ENCODE results near the gene ZNF236. TPM values are rescaled to one million over a fixed set of nuclear protein-coding genes. Genes with fewer than 3 reads are reported as not detected.

The ZNF236 gene
- total and polyA plus RNA-seq, 2 donors (not counting 1 experiment from before 2014, with no cell fraction given) = 2.9 to 8.4 TPM

DNA sequence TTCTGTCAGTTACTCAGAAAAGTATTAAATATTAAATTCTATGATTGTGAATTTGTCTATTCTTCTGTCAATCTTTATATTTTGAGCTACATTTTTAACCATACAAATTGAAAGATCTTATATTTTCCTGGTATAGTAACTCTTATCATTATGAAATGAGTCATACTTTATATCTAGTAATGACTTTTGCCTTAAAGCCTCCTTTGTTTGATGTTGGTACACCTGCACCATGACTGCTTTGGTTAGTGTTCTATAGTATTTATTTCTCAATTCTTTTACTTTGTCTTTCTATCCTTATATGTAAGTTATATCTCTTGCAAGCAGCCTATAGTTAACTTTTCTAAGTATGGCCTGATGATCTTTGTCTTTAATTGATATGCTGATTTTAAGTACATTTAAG is 13.0 kb downstream of the ZNF236 start:
- Histone ChIP-seq H3K27me3 (ENCODE audit: control insufficient read depth, insufficient read depth, low read length) (no peaks in the 10 kb centered on the region), H3K79me2 (ENCODE audit: control insufficient read depth, insufficient read depth, low read length) (peaks cover 29% of the 10 kb centered on the region), H3K4me1 (ENCODE audit: control insufficient read depth, extremely low read depth, insufficient read depth, low read length) (peaks cover 2% of the 10 kb centered on the region), H3K27ac (ENCODE audit: insufficient read depth, low read length) (no peak overlapping the region), H2AFZ (ENCODE audit: low read length) (no peak overlapping the region), H3K36me3 (ENCODE audit: control insufficient read depth, insufficient read depth, low read length) (no peaks in the 10 kb centered on the region), H3K9me3 (ENCODE audit: control insufficient read depth, insufficient read depth, low read depth, low read length) (no peaks in the 10 kb centered on the region), H3K4me3 (replicated peaks in 1 of 4; ENCODE audit: control extremely low read depth in 1 of 4, insufficient read depth in 1 of 4, low read depth in 3 of 4, low read length in 4 of 4) (no peak overlapping the region), H3K9ac (ENCODE audit: insufficient read depth, low read length) (no peak overlapping the region), H4K20me1 (ENCODE audit: control insufficient read depth, extremely low read depth, insufficient read depth, low read length) (no peaks in the 10 kb centered on the region), H3K4me2 (ENCODE audit: extremely low read depth, insufficient read depth, low read length) (no peak overlapping the region)
- no peak for DNase-seq (ENCODE audit: low read depth in 2 of 2)
- no peak for TF ChIP-seq EZH2 (IDR thresholded peaks at IDR 0.05; ENCODE audit: low read length, missing control alignments)
- TF ChIP-seq, protein P1, sequence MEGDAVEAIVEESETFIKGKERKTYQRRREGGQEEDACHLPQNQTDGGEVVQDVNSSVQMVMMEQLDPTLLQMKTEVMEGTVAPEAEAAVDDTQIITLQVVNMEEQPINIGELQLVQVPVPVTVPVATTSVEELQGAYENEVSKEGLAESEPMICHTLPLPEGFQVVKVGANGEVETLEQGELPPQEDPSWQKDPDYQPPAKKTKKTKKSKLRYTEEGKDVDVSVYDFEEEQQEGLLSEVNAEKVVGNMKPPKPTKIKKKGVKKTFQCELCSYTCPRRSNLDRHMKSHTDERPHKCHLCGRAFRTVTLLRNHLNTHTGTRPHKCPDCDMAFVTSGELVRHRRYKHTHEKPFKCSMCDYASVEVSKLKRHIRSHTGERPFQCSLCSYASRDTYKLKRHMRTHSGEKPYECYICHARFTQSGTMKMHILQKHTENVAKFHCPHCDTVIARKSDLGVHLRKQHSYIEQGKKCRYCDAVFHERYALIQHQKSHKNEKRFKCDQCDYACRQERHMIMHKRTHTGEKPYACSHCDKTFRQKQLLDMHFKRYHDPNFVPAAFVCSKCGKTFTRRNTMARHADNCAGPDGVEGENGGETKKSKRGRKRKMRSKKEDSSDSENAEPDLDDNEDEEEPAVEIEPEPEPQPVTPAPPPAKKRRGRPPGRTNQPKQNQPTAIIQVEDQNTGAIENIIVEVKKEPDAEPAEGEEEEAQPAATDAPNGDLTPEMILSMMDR (conservative IDR thresholded peaks at IDR 0.05 in 1 of 2, IDR thresholded peaks at IDR 0.05 in 1 of 2; ENCODE audit: low read depth in 1 of 2, low read length in 2 of 2) = no peak

DNA sequence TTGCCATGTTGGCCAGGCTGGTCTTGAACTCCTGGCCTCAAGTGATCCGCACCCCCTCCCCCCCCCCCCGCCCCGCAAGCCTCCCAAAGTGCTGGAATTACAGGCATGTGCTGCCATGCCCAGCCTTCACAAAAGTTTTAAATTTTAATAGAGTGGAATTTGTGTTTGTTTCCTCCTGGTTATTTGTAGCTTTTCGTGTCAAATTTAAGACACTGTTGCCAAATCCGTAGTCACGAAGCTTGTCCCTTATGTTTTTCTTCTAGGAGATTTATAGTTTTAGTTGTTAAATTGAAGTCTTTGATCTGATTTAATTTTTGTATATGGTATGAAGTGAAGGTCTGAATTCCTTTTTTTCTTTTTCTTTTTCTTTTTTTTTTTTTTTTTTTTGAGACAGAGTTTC is 14.7 kb downstream of the ZNF236 start:
- Histone ChIP-seq H4K20me1 (ENCODE audit: control insufficient read depth, extremely low read depth, insufficient read depth, low read length) (no peaks in the 10 kb centered on the region), H3K36me3 (ENCODE audit: control insufficient read depth, insufficient read depth, low read length) (no peaks in the 10 kb centered on the region), H3K27me3 (ENCODE audit: control insufficient read depth, insufficient read depth, low read length) (no peaks in the 10 kb centered on the region), H3K9me3 (ENCODE audit: control insufficient read depth, insufficient read depth, low read depth, low read length) (no peaks in the 10 kb centered on the region), H3K79me2 (ENCODE audit: control insufficient read depth, insufficient read depth, low read length) (peaks cover 19% of the 10 kb centered on the region), H3K27ac (ENCODE audit: insufficient read depth, low read length) (no peak overlapping the region), H3K4me3 (replicated peaks in 1 of 4; ENCODE audit: control extremely low read depth in 1 of 4, insufficient read depth in 1 of 4, low read depth in 3 of 4, low read length in 4 of 4) (no peak overlapping the region), H3K4me2 (ENCODE audit: extremely low read depth, insufficient read depth, low read length) (no peak overlapping the region), H2AFZ (ENCODE audit: low read length) (no peak overlapping the region), H3K9ac (ENCODE audit: insufficient read depth, low read length) (no peak overlapping the region), H3K4me1 (ENCODE audit: control insufficient read depth, extremely low read depth, insufficient read depth, low read length) (peaks cover 2% of the 10 kb centered on the region)
- no peak for DNase-seq (ENCODE audit: low read depth in 2 of 2)
- TF ChIP-seq, protein P1 (conservative IDR thresholded peaks at IDR 0.05 in 1 of 2, IDR thresholded peaks at IDR 0.05 in 1 of 2; ENCODE audit: low read depth in 1 of 2, low read length in 2 of 2) = no peak
- TF ChIP-seq EZH2 (IDR thresholded peaks at IDR 0.05; ENCODE audit: low read length, missing control alignments) = no peak

DNA sequence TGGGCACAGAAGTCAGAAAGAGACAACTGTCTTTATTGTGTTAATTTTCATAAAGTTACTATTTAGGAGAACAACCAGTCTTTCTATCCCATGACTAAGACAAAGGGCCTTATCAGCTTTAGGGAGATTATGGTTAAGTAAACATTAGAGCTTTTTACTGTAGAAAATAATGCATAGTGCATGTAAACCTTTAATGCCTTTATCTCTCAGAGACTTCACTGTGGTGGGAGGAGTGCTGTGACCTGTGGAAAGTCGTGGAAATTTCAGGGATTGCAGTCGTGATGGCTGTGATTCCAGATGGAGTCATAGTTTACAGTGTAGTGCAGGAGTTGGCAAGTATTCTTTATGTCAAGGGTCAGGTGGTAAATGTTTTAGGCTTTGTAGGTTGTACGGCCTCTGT is 15.8 kb downstream of the ZNF236 start:
- H3K79me2 ChIP-seq (ENCODE audit: control insufficient read depth, insufficient read depth, low read length) = peaks cover 16% of the 10 kb centered on the region
- H2AFZ ChIP-seq (ENCODE audit: low read length) = peak overlapping the region; percentile 0
- no peaks in the 10 kb centered on the region for H4K20me1 ChIP-seq (ENCODE audit: control insufficient read depth, extremely low read depth, insufficient read depth, low read length)
- TF ChIP-seq EZH2 (IDR thresholded peaks at IDR 0.05; ENCODE audit: low read length, missing control alignments) = no peak
- TF ChIP-seq, protein P1 (conservative IDR thresholded peaks at IDR 0.05 in 1 of 2, IDR thresholded peaks at IDR 0.05 in 1 of 2; ENCODE audit: low read depth in 1 of 2, low read length in 2 of 2) = no peak
- H3K4me1 ChIP-seq (ENCODE audit: control insufficient read depth, extremely low read depth, insufficient read depth, low read length) = peaks cover 2% of the 10 kb centered on the region
- no peaks in the 10 kb centered on the region for H3K36me3 ChIP-seq (ENCODE audit: control insufficient read depth, insufficient read depth, low read length)
- no peak overlapping the region for H3K9ac ChIP-seq (ENCODE audit: insufficient read depth, low read length)
- no peak overlapping the region for H3K27ac ChIP-seq (ENCODE audit: insufficient read depth, low read length)
- DNase-seq (ENCODE audit: low read depth in 2 of 2) = peak; percentile 19 to 55
- peak overlapping the region; percentile 73 for H3K4me2 ChIP-seq (ENCODE audit: extremely low read depth, insufficient read depth, low read length)
- no peaks in the 10 kb centered on the region for H3K9me3 ChIP-seq (ENCODE audit: control insufficient read depth, insufficient read depth, low read depth, low read length)
- no peaks in the 10 kb centered on the region for H3K27me3 ChIP-seq (ENCODE audit: control insufficient read depth, insufficient read depth, low read length)
- H3K4me3 ChIP-seq (replicated peaks in 1 of 4; ENCODE audit: control extremely low read depth in 1 of 4, insufficient read depth in 1 of 4, low read depth in 3 of 4, low read length in 4 of 4) = no peak overlapping the region

Data from fibroblast of lung (primary cell).